GM21825 (cell line): ENCODE results near the gene SMIM10.
"Not testable (repeated sequence)": the region's sequence is repeated elsewhere in the genome, so short reads cannot be mapped to it uniquely, and the experiment has no call there.

Experiments
- ATAC-seq: cut with Tn5 transposase; IDR thresholded peaks from one replicate; pipeline ENCODE4 v1.9.1; 2021; ENCODE audit warnings: mild to moderate bottlenecking, moderate library complexity; ENCODE audit not compliant: unreplicated experiment

SMIM10 gene

DNA sequence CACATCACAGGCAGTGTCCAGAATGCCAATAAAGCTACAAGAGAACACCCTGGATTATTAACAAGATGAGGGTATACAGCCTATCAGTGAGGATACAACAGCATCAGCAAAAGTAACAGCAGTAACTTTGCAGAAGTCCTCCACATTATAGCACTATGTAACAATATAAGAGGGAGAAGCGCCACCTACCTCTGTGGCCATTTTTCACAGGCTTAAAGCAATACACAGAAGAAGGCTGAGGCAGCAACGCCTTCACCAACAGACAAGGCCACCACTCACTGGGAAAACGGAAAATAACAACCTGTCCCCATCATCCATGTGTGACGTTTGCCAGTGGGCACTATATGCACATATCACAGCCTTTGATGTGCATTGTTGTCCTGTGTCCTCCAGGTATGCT is 19.0 kb downstream of the SMIM10 start:
- ATAC-seq = no peak

DNA sequence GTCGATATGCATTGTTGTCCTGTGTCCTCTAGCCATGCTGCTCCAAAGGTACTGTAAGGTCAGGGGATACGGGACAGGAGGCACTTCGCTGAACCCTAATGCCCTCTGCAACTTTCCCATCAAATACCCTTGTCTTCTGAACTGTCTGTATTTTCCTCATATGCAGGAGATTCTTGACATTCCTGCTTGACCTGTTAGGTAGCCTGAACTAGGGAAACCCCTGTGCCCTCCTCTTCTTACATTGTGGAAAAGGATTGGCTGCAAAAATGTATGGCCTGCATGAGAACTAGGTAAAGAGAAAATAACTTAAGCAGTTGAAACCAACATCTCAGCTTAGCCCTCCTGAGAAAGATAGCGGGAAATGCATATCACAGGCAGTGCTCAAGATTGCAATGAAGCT is 20.1 kb downstream of the SMIM10 start:
- ATAC-seq = no peak

DNA sequence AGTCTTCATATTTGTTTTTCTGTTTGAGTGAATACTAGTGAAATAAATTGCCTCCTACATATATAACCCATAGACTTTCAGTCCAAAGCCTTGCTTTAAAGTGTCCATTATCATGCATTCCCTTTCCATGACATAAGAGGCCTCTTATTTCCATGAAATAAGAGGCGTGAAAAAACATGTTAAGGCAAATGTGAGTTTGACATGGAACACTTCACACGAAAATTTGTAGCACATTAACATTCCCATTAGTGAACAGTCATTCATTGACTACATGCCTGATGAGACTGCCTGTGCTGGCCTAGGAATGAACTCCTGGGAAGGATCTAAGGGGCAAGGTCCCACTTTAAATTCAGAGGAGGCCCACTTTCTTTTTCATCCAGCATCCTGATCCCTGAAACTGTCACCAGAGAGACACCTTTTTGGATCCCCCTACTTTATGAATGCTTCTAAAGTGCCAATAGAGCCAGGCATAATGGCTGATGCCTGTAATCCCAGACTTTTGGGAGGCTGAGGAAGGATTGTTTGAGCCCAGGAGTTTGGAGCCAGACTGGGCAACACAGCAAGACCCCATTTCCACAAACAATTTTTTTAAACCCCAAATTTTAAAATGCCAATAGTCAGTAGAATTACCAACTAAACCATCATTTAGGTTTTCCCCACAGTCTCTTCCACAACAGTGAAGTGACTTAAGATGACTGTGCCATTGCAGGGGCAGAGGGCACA is 24.9 kb downstream of the SMIM10 start:
- no peak for ATAC-seq

DNA sequence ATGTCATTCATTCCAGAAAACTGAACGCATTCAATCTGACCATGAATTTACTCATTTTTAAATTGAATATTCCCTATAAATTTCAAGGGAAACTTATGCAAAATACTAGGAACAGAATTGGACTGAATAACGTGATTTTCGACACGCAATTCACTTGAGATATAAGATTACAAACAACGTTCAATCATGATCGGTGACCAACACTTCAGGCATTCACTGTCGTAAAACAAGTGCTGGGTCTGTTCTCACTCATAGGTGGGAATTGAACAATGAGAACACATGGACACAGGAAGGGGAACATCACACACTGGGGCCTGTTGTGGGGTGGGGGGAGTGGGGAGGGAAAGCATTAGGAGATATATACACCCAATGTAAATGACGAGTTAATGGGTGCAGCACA is 29.1 kb downstream of the SMIM10 start:
- not testable (repeated sequence) for ATAC-seq

DNA sequence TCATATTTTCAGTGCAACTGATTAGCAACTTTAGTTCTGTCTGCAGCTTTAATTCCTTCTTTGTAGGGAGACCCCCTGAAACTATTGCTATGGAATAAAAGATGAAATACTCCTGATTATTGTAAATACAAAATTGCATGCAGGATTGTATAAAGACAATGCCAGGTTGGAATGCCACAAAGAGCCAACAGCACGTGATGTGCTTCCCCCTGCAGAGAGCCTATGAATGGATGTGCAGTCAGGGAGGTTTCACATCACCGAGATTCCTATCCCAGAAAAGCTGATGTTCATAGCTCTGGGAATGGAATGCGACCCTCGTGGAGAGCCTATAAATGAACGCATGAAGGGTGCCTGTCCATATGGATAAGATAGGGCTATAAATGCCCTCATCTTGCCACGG is 33.0 kb downstream of the SMIM10 start:
- not testable (repeated sequence) for ATAC-seq

DNA sequence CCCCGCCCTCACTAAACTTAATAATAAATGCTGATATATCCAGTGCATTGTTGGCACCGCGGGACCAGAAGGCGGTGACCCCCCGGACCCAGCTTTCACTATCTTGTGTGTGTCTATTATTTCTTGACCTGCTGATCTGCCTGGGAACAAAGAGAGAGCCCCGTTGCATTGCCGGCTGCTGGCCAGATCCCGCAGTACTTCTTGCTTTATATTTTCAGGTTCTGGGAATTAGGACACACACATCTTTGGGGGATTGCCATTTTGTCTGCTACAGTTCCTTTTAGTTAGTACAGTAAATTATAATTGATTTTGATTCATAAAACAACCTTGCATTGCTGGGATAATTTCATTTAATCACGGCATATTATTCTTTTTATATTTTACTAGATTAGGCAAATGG is 33.7 kb downstream of the SMIM10 start:
- ATAC-seq = no peak

DNA sequence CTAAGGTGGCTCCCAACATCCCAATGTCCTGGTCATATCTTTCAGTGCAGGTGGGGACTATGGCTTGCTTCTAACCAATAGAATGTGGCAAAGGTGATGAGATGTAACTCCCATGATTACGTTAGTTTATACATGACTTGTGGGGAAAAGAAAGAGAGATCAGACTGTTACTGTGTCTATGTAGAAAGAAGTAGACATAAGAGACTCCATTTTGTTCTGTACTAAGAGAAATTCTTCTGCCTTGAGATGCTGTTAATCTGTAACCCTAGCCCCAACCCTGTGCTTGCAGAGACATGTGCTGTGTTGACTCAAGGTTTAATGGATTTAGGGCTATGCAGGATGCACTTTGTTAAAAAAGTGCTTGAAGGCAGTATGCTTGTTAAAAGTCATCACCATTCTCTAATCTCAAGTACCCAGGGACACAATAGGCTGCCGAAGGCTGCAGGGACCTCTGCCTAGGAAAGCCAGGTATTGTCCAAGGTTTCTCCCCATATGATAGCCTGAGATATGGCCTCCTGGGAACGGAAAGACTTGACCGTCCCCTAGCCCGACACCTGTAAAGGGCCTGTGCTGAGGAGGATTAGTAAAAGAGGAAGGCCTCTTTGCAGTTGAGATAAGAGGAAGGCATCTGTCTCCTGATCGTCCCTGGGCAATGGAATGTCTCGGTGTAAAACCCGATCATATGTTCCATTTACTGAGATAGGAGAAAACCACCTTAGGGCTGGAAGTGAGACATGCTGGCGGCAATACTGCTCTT is 39.6 kb downstream of the SMIM10 start:
- not testable (repeated sequence) for ATAC-seq

DNA sequence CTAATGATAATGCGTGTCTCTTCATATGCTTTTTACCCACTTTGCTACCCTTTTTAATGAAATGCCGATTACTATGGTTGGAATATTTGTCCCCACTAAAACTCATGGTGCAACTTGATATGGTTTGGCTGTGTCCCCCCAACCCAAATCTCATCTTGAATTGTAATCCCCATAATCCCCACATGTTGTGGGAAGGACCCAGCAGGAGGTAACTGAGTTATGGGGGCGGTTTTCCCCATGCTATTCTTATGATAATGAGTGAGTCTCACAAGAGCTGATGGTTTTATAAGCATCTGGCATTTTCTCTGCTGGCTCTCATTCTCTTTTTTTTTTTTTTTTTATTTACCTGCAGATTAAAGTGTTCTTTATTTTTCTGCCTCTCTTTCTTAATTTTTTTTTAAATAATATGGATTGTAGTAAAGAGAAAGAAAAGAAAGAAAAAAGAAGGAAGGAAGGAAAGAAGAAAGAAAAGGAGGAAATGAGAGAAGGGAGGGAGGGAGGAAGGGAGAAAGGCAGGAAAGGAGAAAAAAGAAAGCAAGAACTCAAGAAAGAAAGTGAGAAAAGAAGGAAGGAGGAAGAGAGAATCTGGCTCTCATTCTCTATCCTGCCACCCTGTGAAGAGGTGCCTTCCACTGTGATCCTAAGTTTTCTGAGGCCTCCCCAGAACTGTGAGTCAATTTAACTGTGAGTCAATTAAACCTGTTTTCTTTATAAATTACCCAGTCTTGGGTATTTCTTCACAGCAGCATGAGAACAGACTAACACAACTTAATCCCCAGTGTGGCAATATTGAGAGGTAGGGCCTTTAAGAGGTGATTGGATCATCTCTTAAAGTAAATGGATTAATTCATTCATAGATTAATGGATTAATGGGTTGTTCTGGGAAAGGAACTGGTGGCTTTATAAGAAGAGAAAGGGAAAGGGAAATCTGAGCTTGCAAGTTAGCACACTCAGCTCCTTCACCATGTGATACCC is 50.6 kb downstream of the SMIM10 start:
- not testable (repeated sequence) for ATAC-seq
